Naive thymus-derived CD8-positive, alpha-beta T cell (primary cell): ENCODE measurements around the gene NDE1. TPM values are rescaled to one million over a fixed set of nuclear protein-coding genes. Genes with fewer than 3 reads are reported as not detected.
"Not testable (repeated sequence)": the region's sequence is repeated elsewhere in the genome, so short reads cannot be mapped to it uniquely, and the experiment has no call there.

ENCODE experiments used
- ATAC-seq, 2 donors: fragments of 150-1000 bp; cut with Tn5 transposase in 1 of 2; sonication (Bioruptor Pico), chemical (Tn5 transposase) in 1 of 2; 1 replicate in 1 of 2; 2 replicates in 1 of 2; pipeline ENCODE4 v1.10.0; 2021; ENCODE audit warnings: mild to moderate bottlenecking in 2 of 2, moderate library complexity in 2 of 2
- POLR2A ChIA-PET: fragments of 350-600 bp; sonication (Branson Sonifier 250); formaldehyde crosslinking; loops from one replicate; lab custom pipeline; 2021; ENCODE audit warnings: antibody characterized with exemption; lab: Charles Lee
- DNase-seq, 10 donors: peaks; one replicate each; pipeline versions ENCODE4 v3.0.0 to v3.0.0-alpha.2; 2020 to 2022
- H3K27ac Mint-ChIP-seq, 10 donors: one replicate each; pipeline ENCODE4 v1.8.0; 2020 to 2022; ENCODE audit warnings: mild to moderate bottlenecking in 10 of 10, mixed read lengths in 10 of 10, moderate library complexity in 4 of 10, inconsistent platforms in 1 of 10
- H3K27me3 Mint-ChIP-seq, 5 donors: one replicate each; pipeline ENCODE4 v1.8.0; 2021 to 2022; ENCODE audit warnings: mixed read lengths in 5 of 5
- H3K36me3 Mint-ChIP-seq, 3 donors: one replicate each; pipeline ENCODE4 v1.8.0; 2020 to 2022; ENCODE audit warnings: mixed read lengths in 3 of 3, mild to moderate bottlenecking in 2 of 3, inconsistent platforms in 1 of 3
- H3K4me1 Mint-ChIP-seq, 4 donors: one replicate each; pipeline ENCODE4 v1.8.0; 2021 to 2022; ENCODE audit warnings: mixed read lengths in 4 of 4
- H3K4me3 Mint-ChIP-seq, 10 donors: one replicate each; pipeline ENCODE4 v1.8.0; 2020 to 2022; ENCODE audit warnings: mild to moderate bottlenecking in 10 of 10, mixed read lengths in 10 of 10, moderate library complexity in 6 of 10, inconsistent platforms in 1 of 10
- H3K9me3 Mint-ChIP-seq, 9 donors: one replicate each; pipeline ENCODE4 v1.8.0; 2020 to 2022; ENCODE audit warnings: mixed read lengths in 9 of 9, mild to moderate bottlenecking in 3 of 9, inconsistent platforms in 1 of 9, moderate library complexity in 1 of 9
- polyA plus RNA-seq, 3 donors: library from polyadenylated mRNA; unstranded; fragments of 300-500 nt; fragmentation: Illumina TruSeq; gene quantifications; one replicate each; pipeline ENCODE4 v1.2.3, GENCODE V29; 2021
- total RNA-seq, 8 experiments: library from RNA in 2 of 8; stranded (reverse) in 2 of 8; gene quantifications; one replicate each; pipeline ENCODE4 v1.2.3 and lab custom pipeline; 2021 to 2026

Gene NDE1
- total and polyA plus RNA-seq, 5 experiments from 2014 or later = 23.5 to 138 (median 59.1) TPM

DNA sequence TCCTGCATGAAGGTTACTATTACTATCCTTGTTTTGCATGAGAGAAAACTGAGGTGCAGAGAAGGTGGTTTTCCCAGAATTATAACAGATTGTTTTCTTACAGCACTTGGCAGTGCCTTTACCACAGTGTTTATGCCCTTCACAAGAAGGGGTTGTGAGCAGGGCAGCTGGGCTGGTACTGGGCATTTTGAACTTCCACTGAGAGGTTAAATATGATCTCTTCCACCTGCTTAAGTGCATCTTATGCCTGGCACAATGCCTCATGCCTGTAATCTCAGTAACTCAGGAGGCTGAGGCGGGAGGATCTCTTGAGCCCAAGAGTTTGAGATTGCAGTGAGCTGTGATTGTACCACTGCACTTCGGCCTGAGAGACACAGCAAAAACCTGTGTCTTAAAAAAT lies 36.2 kb downstream of the NDE1 start:
- POLR2A ChIA-PET = no interaction called here
- DNase-seq = no peak
- H3K4me1 Mint-ChIP-seq = peaks cover 4 to 13% (median 7%) of the 10 kb centered on the region in 4 donors
- H3K36me3 Mint-ChIP-seq = peaks cover 0 to 96% (median 20%) of the 10 kb centered on the region in 3 donors
- no peaks in the 10 kb centered on the region for H3K27me3 Mint-ChIP-seq
- no peaks in the 10 kb centered on the region for H3K9me3 Mint-ChIP-seq
- no peak for ATAC-seq
- no peak overlapping the region for H3K4me3 Mint-ChIP-seq
- peak overlapping the region in 2 of 10 donors; percentile 1 to 61 for H3K27ac Mint-ChIP-seq

DNA sequence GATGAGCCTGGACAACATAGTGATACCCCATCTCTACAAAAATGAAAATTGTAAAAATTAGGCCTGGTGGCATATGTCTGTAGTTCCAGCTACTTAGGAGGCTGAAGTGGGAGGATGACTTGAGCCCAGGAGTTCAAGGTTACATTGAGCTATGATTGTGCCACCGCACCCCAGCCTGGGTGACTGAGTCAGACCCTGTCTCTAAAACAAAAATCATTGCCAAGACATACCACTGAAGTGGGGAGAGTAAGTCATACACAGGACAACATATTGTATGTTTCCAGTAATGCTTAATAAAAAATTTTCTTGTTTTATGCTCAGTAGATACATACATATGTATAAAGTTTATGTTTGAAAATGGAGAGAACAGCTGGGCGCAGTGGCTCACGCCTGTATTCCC lies 39.2 kb downstream of the NDE1 start:
- H3K36me3 Mint-ChIP-seq = peaks cover 0 to 99% (median 30%) of the 10 kb centered on the region in 3 donors
- H3K9me3 Mint-ChIP-seq = no peaks in the 10 kb centered on the region
- H3K4me1 Mint-ChIP-seq = peaks cover 0 to 8% (median 4%) of the 10 kb centered on the region in 4 donors
- POLR2A ChIA-PET = no interaction called here
- H3K27ac Mint-ChIP-seq = peak overlapping the region in 2 of 10 donors; percentile 61 to 78
- H3K27me3 Mint-ChIP-seq = no peaks in the 10 kb centered on the region
- DNase-seq = no peak
- no peak for ATAC-seq
- no peak overlapping the region for H3K4me3 Mint-ChIP-seq

DNA sequence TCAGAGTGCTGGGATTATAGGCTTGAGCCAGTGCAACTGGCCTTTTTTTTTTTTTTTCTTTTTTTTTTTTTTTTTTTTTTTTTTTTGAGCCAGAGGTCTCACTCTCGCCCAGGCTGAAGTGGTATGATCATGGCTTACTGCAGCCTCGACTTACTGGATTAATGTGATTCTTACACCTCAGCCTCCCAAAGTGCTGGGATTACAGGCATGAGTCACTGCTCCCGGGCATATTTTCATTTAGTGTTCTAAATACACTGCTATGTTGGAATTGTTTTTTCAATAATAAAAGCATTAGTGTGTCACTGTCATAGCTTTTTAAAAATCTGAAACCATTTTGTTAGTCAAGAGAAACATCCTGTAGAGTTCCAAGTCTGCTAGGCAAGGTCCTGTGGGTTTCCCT lies 40.3 kb downstream of the NDE1 start:
- no peak overlapping the region for H3K27ac Mint-ChIP-seq
- no peak for ATAC-seq
- H3K36me3 Mint-ChIP-seq = peaks cover 0 to 99% (median 32%) of the 10 kb centered on the region in 3 donors
- POLR2A ChIA-PET = interaction anchor here (0.7 kb wide), 1 partner anchor 87 kb away, joined by 11 read pairs; no protein-coding TSS in a partner anchor
- no peak for DNase-seq
- no peaks in the 10 kb centered on the region for H3K9me3 Mint-ChIP-seq
- no peak overlapping the region for H3K4me3 Mint-ChIP-seq
- peaks cover 0 to 5% (median 4%) of the 10 kb centered on the region in 4 donors for H3K4me1 Mint-ChIP-seq
- H3K27me3 Mint-ChIP-seq = no peaks in the 10 kb centered on the region

DNA sequence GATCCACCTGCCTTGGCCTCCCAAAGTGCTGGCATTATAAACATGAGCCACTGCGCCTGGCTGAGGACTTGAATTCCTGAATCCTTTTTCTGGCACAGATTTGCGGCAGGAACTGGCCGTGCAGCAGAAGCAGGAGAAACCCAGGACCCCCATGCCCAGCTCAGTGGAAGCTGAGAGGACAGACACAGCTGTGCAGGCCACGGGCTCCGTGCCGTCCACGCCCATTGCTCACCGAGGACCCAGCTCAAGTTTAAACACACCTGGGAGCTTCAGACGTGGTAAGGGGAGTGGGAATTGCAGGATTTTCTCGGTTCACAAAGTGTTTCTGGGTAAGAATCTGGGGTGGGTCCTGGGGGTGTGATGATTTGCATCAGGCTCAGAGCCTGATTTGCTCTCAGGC lies 41.0 kb downstream of the NDE1 start:
- no peaks in the 10 kb centered on the region for H3K27me3 Mint-ChIP-seq
- no peak overlapping the region for H3K4me3 Mint-ChIP-seq
- POLR2A ChIA-PET = no interaction called here
- ATAC-seq (no peak), DNase-seq (no peak)
- no peaks in the 10 kb centered on the region for H3K9me3 Mint-ChIP-seq
- peaks cover 0 to 1% (median under 1%) of the 10 kb centered on the region in 4 donors for H3K4me1 Mint-ChIP-seq
- H3K27ac Mint-ChIP-seq = peak overlapping the region in 1 of 10 donors; percentile 70
- H3K36me3 Mint-ChIP-seq = peaks cover 0 to 96% (median 32%) of the 10 kb centered on the region in 3 donors

DNA sequence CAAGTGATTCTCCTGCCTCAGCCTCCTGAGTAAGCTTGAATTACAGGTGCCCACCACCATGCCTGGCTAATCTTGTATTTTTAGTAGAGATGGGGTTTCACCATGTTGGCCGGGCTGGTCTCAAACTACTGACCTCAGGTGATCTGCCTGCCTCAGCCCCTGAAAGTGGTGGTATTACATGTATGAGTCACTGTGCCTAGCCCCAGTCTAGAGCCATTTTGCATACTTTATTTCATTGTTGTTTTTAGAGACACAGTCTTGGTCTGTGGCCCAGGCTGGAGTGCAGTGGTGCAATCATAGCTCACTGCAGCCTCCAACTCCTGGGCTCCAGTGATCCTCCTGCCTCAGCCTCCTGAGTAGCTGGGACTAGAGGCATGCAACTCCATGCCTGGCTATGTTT lies 42.5 kb downstream of the NDE1 start:
- POLR2A ChIA-PET = interaction anchor here (0.6 kb wide), 1 partner anchor 1129 kb away, joined by 4 read pairs; no protein-coding TSS in a partner anchor
- H3K27me3 Mint-ChIP-seq, ATAC-seq, H3K4me3 Mint-ChIP-seq, H3K4me1 Mint-ChIP-seq, DNase-seq, H3K9me3 Mint-ChIP-seq: not testable (repeated sequence)
- Mint-ChIP-seq H3K36me3 (peaks cover 0 to 96% (median 36%) of the 10 kb centered on the region in 3 donors), H3K27ac (peak overlapping the region in 1 of 10 donors; percentile 22)

DNA sequence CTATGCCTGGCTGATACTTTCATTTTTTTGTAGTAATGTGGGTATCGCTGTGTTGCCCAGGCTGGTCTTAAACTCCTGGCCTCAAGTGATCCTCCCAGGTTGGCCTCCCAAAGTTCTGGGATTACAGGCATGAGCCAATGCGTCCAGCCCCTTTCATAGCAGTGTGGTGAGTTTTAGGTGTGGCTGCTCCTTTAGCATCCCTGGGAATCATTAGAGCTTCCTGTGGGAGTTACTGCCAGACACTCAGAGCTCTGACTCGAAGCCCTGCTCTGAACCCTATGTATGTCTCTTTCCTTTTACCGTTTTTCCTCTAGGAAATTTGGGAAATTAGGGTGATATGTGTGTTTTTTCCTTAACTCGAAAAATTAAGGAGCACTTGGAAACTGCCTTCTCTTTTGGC lies 44.5 kb downstream of the NDE1 start:
- H3K4me3 Mint-ChIP-seq = no peak overlapping the region
- peak overlapping the region in 2 of 10 donors; percentile 48 to 51 for H3K27ac Mint-ChIP-seq
- no peak for DNase-seq
- no peak for ATAC-seq
- H3K9me3 Mint-ChIP-seq = no peaks in the 10 kb centered on the region
- peaks cover 0 to 94% (median 25%) of the 10 kb centered on the region in 3 donors for H3K36me3 Mint-ChIP-seq
- POLR2A ChIA-PET = interaction anchor here (0.6 kb wide), 1 partner anchor 42 kb away, joined by 3 read pairs; no protein-coding TSS in a partner anchor
- H3K27me3 Mint-ChIP-seq = no peaks in the 10 kb centered on the region
- H3K4me1 Mint-ChIP-seq = no peaks in the 10 kb centered on the region

DNA sequence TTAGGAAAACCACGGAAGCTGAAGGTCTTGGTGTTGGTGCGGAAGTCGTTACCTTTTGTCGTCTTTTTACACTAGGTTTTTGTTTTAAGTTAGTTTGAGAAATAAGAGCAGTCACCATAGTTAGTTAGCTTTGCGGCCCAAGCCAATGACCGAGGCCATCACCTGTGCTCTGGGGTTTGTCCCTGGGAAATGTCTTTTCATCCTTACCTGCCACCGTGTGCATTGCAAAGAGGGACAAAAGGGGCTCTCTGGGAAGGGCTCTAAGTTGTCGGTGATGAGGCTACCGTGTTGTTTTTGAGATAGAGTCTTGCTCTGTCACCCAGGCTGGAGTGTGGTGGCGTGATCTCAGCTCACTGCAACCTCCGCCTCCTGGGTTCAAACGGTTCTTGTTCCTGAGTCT lies 49.8 kb downstream of the NDE1 start:
- Mint-ChIP-seq H3K27ac (peak overlapping the region in 4 of 10 donors; percentile 14 to 79 (median 38)), H3K36me3 (peaks cover 0 to 80% (median 17%) of the 10 kb centered on the region in 3 donors), H3K9me3 (no peaks in the 10 kb centered on the region), H3K4me3 (no peak overlapping the region), H3K27me3 (no peaks in the 10 kb centered on the region), H3K4me1 (peaks cover 2 to 18% (median 14%) of the 10 kb centered on the region in 4 donors)
- POLR2A ChIA-PET = no interaction called here
- no peak for ATAC-seq
- DNase-seq = no peak

DNA sequence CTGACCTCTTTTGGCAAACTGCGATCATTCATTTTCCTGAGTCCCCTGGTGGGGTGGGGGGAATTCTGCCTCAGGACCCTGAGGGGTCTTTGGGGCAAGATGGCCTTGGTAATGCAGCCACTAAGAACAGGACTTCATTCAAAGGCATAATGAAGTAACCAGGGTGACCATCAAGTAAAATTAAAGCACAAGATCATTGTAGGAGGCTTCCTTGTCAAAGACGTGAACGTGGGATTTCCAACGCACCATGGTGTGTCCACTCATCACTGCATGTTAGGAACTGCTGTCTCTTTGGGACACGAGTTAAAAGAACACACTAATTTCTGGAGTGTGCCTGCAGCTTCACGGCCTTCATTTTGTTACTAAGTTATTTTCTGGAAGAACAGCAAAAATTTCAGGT lies 51.3 kb downstream of the NDE1 start:
- peak overlapping the region in 3 of 10 donors; percentile 31 to 65 (median 50) for H3K27ac Mint-ChIP-seq
- POLR2A ChIA-PET = no interaction called here

DNA sequence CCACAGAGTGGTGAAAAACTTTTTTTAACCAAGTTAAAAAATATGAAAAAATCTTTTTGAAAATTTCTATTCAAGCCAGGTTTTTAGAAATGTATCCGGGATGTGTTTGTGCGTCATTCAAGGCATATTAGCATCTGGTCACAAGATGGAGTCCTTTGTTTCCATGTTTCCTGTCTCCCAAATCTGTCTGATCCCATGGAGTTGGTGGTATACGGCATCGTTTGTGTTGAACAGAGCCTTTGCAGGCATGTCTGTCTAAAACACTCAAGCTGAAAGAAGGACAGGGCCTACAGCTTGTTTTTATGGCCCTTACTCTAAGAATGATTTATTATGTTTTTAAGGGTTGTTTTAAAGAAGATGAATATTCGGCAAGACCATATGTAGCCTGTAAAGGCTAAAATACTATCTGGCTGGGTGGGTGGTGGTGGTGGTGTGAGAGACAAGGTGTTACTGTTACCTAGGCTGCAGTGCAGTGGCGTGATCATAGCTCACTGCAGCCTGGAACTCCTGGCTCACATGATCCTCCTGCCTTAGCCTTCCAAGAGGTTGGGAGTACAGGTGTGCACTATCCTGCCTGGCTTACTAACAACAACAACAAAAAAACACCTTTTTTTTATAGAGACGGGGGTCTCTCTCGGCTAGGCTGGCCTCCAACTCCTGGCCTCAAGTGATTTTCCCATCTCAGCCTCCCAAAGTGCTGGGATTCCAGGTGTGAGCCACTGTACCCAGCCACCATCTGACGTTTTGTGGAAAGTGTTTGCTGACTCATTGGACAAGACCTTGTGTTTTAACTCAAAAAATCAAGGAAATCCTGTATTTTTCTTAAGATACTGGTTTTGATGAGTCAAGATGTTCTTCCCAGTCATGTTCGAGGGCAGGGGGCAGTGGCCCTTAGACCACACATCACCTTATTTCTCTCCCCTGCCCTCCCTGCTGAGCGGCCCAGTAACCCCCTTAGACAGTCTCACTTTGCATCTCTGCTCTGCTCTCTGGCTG lies 52.2 kb downstream of the NDE1 start:
- DNase-seq (no peak), ATAC-seq (no peak)
- peaks cover 0 to 68% (median 11%) of the 10 kb centered on the region in 3 donors for H3K36me3 Mint-ChIP-seq
- H3K4me1 Mint-ChIP-seq = peaks cover 2 to 23% (median 19%) of the 10 kb centered on the region in 4 donors
- H3K9me3 Mint-ChIP-seq = no peaks in the 10 kb centered on the region
- no peaks in the 10 kb centered on the region for H3K27me3 Mint-ChIP-seq
- H3K4me3 Mint-ChIP-seq = no peak overlapping the region
- peak overlapping the region; percentile 25 to 92 (median 82) for H3K27ac Mint-ChIP-seq
- POLR2A ChIA-PET = no interaction called here

More for the DNA sequence above, 51.3 kb downstream of the NDE1 start:
- no peak for ATAC-seq
- Mint-ChIP-seq H3K9me3 (no peaks in the 10 kb centered on the region), H3K4me1 (peaks cover 2 to 23% (median 19%) of the 10 kb centered on the region in 4 donors), H3K36me3 (peaks cover 0 to 75% (median 15%) of the 10 kb centered on the region in 3 donors), H3K27me3 (no peaks in the 10 kb centered on the region), H3K4me3 (no peak overlapping the region)
- DNase-seq = no peak

DNA sequence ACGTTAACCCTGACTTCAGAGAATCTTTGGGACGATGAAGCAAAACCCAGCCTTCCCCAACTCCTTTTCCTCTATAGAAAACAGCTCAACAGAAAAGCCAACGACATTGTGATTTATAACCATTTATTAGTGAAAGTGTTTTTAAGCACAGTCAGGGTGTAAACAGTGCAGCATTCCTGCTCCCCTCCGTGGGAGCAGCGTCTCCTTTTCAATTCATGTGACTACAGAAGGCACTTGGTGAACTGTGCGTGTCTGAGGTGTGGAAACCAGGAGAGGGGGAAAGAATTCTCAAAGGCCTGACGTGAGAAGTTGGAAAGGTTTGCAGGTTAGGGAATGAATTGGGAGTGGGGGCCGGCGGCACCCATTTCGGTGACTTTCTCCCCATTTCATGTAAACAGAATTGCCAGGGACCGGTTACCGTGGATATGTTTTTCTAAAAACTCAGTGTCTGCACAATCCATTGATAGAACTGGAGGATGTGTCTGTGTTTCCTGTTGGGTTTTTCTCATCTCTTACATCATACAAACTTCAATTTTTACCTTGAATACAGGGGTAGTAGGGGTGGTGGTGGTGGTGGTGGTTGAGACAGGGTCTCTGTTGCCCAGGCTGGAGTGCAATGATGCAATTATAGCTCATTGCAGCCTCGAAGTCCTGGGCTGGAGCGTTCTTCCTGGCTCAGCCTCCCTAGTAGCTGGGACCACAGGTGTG lies 53.1 kb downstream of the NDE1 start:
- POLR2A ChIA-PET = no interaction called here
- peak overlapping the region; percentile 72 to 92 (median 82) for H3K27ac Mint-ChIP-seq
- peaks cover 2 to 23% (median 19%) of the 10 kb centered on the region in 4 donors for H3K4me1 Mint-ChIP-seq
- no peaks in the 10 kb centered on the region for H3K27me3 Mint-ChIP-seq
- peaks cover 0 to 68% (median 12%) of the 10 kb centered on the region in 3 donors for H3K36me3 Mint-ChIP-seq
- ATAC-seq (peak in 1 of 2 donors; percentile 57), DNase-seq (peak in 2 of 10 donors; percentile 4 to 15)
- no peak overlapping the region for H3K4me3 Mint-ChIP-seq
- no peaks in the 10 kb centered on the region for H3K9me3 Mint-ChIP-seq

DNA sequence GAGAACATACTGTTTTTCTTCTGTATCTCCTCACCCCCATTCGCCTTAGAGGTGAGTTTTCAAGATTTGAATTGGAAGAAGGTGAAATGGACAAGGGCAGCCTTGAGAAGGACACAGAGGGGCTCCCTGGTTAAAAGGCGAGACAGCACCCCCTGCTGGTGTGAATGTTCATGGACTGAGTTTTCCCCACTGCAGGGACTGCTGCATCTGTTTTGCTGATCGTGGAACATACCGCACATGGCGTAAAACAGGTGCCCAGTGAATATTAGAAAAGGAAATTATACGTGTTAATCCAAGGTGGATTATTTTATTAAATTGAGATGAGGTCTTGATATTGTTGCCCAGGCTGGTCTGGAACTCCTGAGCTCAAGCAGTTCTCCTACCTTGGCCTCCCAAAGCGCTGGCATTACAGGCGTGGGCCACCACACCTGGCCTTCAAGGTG lies 54.5 kb downstream of the NDE1 start:
- Mint-ChIP-seq H3K4me3 (no peak overlapping the region), H3K4me1 (peaks cover 2 to 23% (median 19%) of the 10 kb centered on the region in 4 donors), H3K27me3 (no peaks in the 10 kb centered on the region), H3K27ac (peak overlapping the region in 8 of 10 donors; percentile 41 to 91 (median 70)), H3K36me3 (peaks cover 0 to 61% (median 8%) of the 10 kb centered on the region in 3 donors), H3K9me3 (no peaks in the 10 kb centered on the region)
- ATAC-seq (peak; percentile 77 to 91), DNase-seq (peak; percentile 53 to 85 (median 70))
- POLR2A ChIA-PET = no interaction called here

DNA sequence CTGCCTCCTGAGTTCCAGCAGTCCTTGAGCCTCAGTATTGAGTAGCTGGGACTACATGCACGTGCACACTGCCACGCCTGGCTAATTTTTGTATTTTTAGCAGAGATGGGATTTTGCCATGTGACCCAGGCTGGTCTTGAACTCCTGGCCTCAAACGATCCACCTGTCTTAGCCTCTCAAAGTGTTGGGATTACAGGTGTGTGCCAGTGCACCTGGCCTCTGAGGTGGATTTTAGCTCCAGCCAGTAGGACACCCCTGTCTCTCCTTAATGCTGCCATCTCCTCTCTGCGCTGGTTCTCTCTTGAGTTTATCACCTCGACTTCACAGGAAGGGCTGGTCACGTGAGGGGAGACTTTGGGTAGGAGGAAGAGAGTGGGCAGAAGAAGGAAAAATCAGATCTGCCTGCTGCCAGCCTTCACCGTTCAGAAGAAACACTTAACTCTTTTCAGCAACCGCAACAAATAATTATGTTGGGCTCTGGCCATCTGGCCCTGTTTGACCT lies 55.1 kb downstream of the NDE1 start:
- ATAC-seq (no peak), DNase-seq (no peak)
- Mint-ChIP-seq H3K4me3 (no peak overlapping the region), H3K9me3 (no peaks in the 10 kb centered on the region), H3K27me3 (no peaks in the 10 kb centered on the region), H3K27ac (peak overlapping the region in 8 of 10 donors; percentile 15 to 91 (median 72)), H3K4me1 (peaks cover 2 to 23% (median 19%) of the 10 kb centered on the region in 4 donors), H3K36me3 (peaks cover 0 to 55% (median 3%) of the 10 kb centered on the region in 3 donors)
- POLR2A ChIA-PET = interaction anchor here (1.0 to 1.7 kb wide), 2 partner anchors 63 to 66 kb away, joined by 4 to 6 read pairs; partner anchors contain the start of gene MARF1
